Measurements from ENCODE around the gene URM1.

URM1 gene

GRCh38 chr9:128349772-128350171 lies 21.4 kb upstream of the URM1 start:
- no peak for DNase-seq (ENCODE audit: low read depth)
- TF ChIP-seq CTCF (IDR thresholded peaks at IDR 0.05; ENCODE audit: insufficient read depth, low read depth, low read length, missing control alignments) = no peak
- H3K4me3 ChIP-seq (ENCODE audit: low read length) = no peak overlapping the region

GRCh38 chr9:128355451-128355850 lies 15.7 kb upstream of the URM1 start:
- DNase-seq (ENCODE audit: low read depth) = no peak
- no peak overlapping the region for H3K4me3 ChIP-seq (ENCODE audit: low read length)
- TF ChIP-seq CTCF (IDR thresholded peaks at IDR 0.05; ENCODE audit: insufficient read depth, low read depth, low read length, missing control alignments) = no peak

- no peak overlapping the region for H3K4me3 ChIP-seq (ENCODE audit: low read length)
- DNase-seq (ENCODE audit: low read depth) = no peak
- no peak for TF ChIP-seq CTCF (IDR thresholded peaks at IDR 0.05; ENCODE audit: insufficient read depth, low read depth, low read length, missing control alignments)
Observed at GRCh38 chr9:128358090-128358489, 13.1 kb upstream of the URM1 start.

- peak; percentile 53 for DNase-seq (ENCODE audit: low read depth)
- no peak overlapping the region for H3K4me3 ChIP-seq (ENCODE audit: low read length)
- no peak for TF ChIP-seq CTCF (IDR thresholded peaks at IDR 0.05; ENCODE audit: insufficient read depth, low read depth, low read length, missing control alignments)
Observed at GRCh38 chr9:128358861-128359260, 12.3 kb upstream of the URM1 start.

- DNase-seq (ENCODE audit: low read depth) = no peak
- no peak overlapping the region for H3K4me3 ChIP-seq (ENCODE audit: low read length)
- TF ChIP-seq CTCF (IDR thresholded peaks at IDR 0.05; ENCODE audit: insufficient read depth, low read depth, low read length, missing control alignments) = no peak
Observed at GRCh38 chr9:128360826-128361225, 10.3 kb upstream of the URM1 start.

GRCh38 chr9:128361296-128361985 lies 9.7 kb upstream of the URM1 start:
- peak overlapping the region; percentile 52 for H3K4me3 ChIP-seq (ENCODE audit: low read length)
- TF ChIP-seq CTCF (IDR thresholded peaks at IDR 0.05; ENCODE audit: insufficient read depth, low read depth, low read length, missing control alignments) = no peak
- DNase-seq (ENCODE audit: low read depth) = peak; percentile 29

Measured in epithelial cell of esophagus (primary cell).